ENCODE measurements around the gene METTL3.
"Not testable (repeated sequence)": the region's sequence is repeated elsewhere in the genome, so short reads cannot be mapped to it uniquely, and the experiment has no call there.

Gene METTL3

GRCh38 chr14:21510735-21511657, at the start of gene METTL3:
Gene METTL3, minus strand, starts transcription at chr14:21511340. Its CDS starts 117 bp downstream, at chr14:21511223.
- peak; percentile 99 for DNase-seq

GRCh38 chr14:21558703-21559170, 47.6 kb upstream of the METTL3 start:
- DNase-seq = no peak

GRCh38 chr14:21557084-21557901, 46.2 kb upstream of the METTL3 start:
- DNase-seq = peak; percentile 99

GRCh38 chr14:21556378-21557083, 45.4 kb upstream of the METTL3 start:
- no peak for DNase-seq

- DNase-seq = no peak
Observed at GRCh38 chr14:21553266-21553665, 42.1 kb upstream of the METTL3 start.

- DNase-seq = not testable (repeated sequence)
Observed at GRCh38 chr14:21544588-21544987, 33.4 kb upstream of the METTL3 start.

- no peak for DNase-seq
Observed at GRCh38 chr14:21543963-21544362, 32.8 kb upstream of the METTL3 start.

GRCh38 chr14:21543521-21543960, 32.4 kb upstream of the METTL3 start:
- DNase-seq = peak; percentile 83

GRCh38 chr14:21541413-21542074, 30.4 kb upstream of the METTL3 start:
- no peak for DNase-seq

- peak; percentile 45 for DNase-seq
Observed at GRCh38 chr14:21539189-21539940, 28.2 kb upstream of the METTL3 start.

- no peak for DNase-seq
Observed at GRCh38 chr14:21537090-21537424, 25.9 kb upstream of the METTL3 start.

- DNase-seq = peak; percentile 76
Observed at GRCh38 chr14:21536418-21537089, 25.4 kb upstream of the METTL3 start.

- DNase-seq = peak; percentile 21
Observed at GRCh38 chr14:21535545-21536417, 24.6 kb upstream of the METTL3 start.

GRCh38 chr14:21534576-21534975, 23.4 kb upstream of the METTL3 start:
- no peak for DNase-seq

GRCh38 chr14:21533294-21533693, 22.2 kb upstream of the METTL3 start:
- DNase-seq = no peak

GRCh38 chr14:21529515-21529914, 18.4 kb upstream of the METTL3 start:
- DNase-seq = no peak

GRCh38 chr14:21528381-21529348, 17.5 kb upstream of the METTL3 start:
- no peak for DNase-seq

- no peak for DNase-seq
Observed at GRCh38 chr14:21527318-21527679, 16.2 kb upstream of the METTL3 start.

Data from eye (tissue), 1 donor.